ENCODE data around the gene DIO2. TPM values are rescaled to one million over a fixed set of nuclear protein-coding genes. Genes with fewer than 3 reads are reported as not detected.

Gene DIO2
- polyA plus RNA-seq, 1 donor (not counting 4 experiments of a cell fraction or from before 2014, with no cell fraction given), result 0.22 TPM

GRCh38 chr14:80213602-80214001 lies 2.3 kb upstream of the DIO2 start:
- no peak overlapping the region for H3K9ac ChIP-seq (ENCODE audit: control insufficient read depth, extremely low read depth, insufficient read depth, low read length)
- TF ChIP-seq EZH2 (IDR thresholded peaks at IDR 0.05; ENCODE audit: low read length), result no peak
- TF ChIP-seq, protein P1, sequence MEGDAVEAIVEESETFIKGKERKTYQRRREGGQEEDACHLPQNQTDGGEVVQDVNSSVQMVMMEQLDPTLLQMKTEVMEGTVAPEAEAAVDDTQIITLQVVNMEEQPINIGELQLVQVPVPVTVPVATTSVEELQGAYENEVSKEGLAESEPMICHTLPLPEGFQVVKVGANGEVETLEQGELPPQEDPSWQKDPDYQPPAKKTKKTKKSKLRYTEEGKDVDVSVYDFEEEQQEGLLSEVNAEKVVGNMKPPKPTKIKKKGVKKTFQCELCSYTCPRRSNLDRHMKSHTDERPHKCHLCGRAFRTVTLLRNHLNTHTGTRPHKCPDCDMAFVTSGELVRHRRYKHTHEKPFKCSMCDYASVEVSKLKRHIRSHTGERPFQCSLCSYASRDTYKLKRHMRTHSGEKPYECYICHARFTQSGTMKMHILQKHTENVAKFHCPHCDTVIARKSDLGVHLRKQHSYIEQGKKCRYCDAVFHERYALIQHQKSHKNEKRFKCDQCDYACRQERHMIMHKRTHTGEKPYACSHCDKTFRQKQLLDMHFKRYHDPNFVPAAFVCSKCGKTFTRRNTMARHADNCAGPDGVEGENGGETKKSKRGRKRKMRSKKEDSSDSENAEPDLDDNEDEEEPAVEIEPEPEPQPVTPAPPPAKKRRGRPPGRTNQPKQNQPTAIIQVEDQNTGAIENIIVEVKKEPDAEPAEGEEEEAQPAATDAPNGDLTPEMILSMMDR (optimal IDR thresholded peaks at IDR 0.05 in 1 of 3, IDR thresholded peaks at IDR 0.05 in 1 of 3, conservative IDR thresholded peaks at IDR 0.05 in 1 of 3; ENCODE audit: extremely low read depth in 1 of 3, insufficient read depth in 2 of 3, low read length in 3 of 3), result peak; percentile 67 to 88 (median 69)
- no peaks in the 10 kb centered on the region for H4K20me1 ChIP-seq (ENCODE audit: control insufficient read depth, extremely low read depth, insufficient read depth, low read length)
- H3K9me1 ChIP-seq (ENCODE audit: control insufficient read depth, extremely low read depth, insufficient read depth, low read length), result no peaks in the 10 kb centered on the region
- no peak for DNase-seq (ENCODE audit: low read depth, low spot score)
- H3K4me1 ChIP-seq (ENCODE audit: control insufficient read depth, extremely low read depth, insufficient read depth, low read length), result no peaks in the 10 kb centered on the region
- dilution Hi-C loops (cut with MboI; ENCODE audit: extremely low pct_ligation_motif_present, low sequenced_read_pairs), result no loop called here
- no peak overlapping the region for H3K27ac ChIP-seq (ENCODE audit: control insufficient read depth, insufficient read depth, low read length)
- no peaks in the 10 kb centered on the region for H3K9me3 ChIP-seq (ENCODE audit: control insufficient read depth, low read depth, low read length)
- peaks cover 3% of the 10 kb centered on the region for H3K27me3 ChIP-seq (ENCODE audit: control insufficient read depth, extremely low read depth, insufficient read depth, low read length)
- H2AFZ ChIP-seq (ENCODE audit: control insufficient read depth, low read length), result no peak overlapping the region
- no peaks in the 10 kb centered on the region for H3K79me2 ChIP-seq (ENCODE audit: control insufficient read depth, insufficient read depth, low read length)
- no peak overlapping the region for H3K4me2 ChIP-seq (ENCODE audit: control insufficient read depth, extremely low read depth, insufficient read depth, low read depth, low read length)
- H3K4me3 ChIP-seq (ENCODE audit: control insufficient read depth in 2 of 3, extremely low read depth in 1 of 3, insufficient read depth in 2 of 3, low read depth in 1 of 3, low read length in 3 of 3), result no peak overlapping the region
- no peaks in the 10 kb centered on the region for H3K36me3 ChIP-seq (ENCODE audit: control insufficient read depth in 2 of 2, extremely low read depth in 1 of 2, insufficient read depth in 2 of 2, low read length in 2 of 2)
- no peak for FAIRE-seq

GRCh38 chr14:80212023-80212397 lies 706 bp upstream of the DIO2 start:
- peak overlapping the region; percentile 61 for H3K4me2 ChIP-seq (ENCODE audit: control insufficient read depth, extremely low read depth, insufficient read depth, low read depth, low read length)
- H3K9me3 ChIP-seq (ENCODE audit: control insufficient read depth, low read depth, low read length), result no peaks in the 10 kb centered on the region
- dilution Hi-C loops (cut with MboI; ENCODE audit: extremely low pct_ligation_motif_present, low sequenced_read_pairs), result no loop called here
- H3K9ac ChIP-seq (ENCODE audit: control insufficient read depth, extremely low read depth, insufficient read depth, low read length), result no peak overlapping the region
- peak overlapping the region; percentile 69 for H2AFZ ChIP-seq (ENCODE audit: control insufficient read depth, low read length)
- no peak overlapping the region for H3K27ac ChIP-seq (ENCODE audit: control insufficient read depth, insufficient read depth, low read length)
- no peaks in the 10 kb centered on the region for H3K36me3 ChIP-seq (ENCODE audit: control insufficient read depth in 2 of 2, extremely low read depth in 1 of 2, insufficient read depth in 2 of 2, low read length in 2 of 2)
- H3K4me3 ChIP-seq (ENCODE audit: control insufficient read depth in 2 of 3, extremely low read depth in 1 of 3, insufficient read depth in 2 of 3, low read depth in 1 of 3, low read length in 3 of 3), result peak overlapping the region; percentile 1 to 41 (median 4)
- no peaks in the 10 kb centered on the region for H4K20me1 ChIP-seq (ENCODE audit: control insufficient read depth, extremely low read depth, insufficient read depth, low read length)
- H3K27me3 ChIP-seq (ENCODE audit: control insufficient read depth, extremely low read depth, insufficient read depth, low read length), result peaks cover 3% of the 10 kb centered on the region
- no peaks in the 10 kb centered on the region for H3K79me2 ChIP-seq (ENCODE audit: control insufficient read depth, insufficient read depth, low read length)
- H3K4me1 ChIP-seq (ENCODE audit: control insufficient read depth, extremely low read depth, insufficient read depth, low read length), result no peaks in the 10 kb centered on the region
- no peaks in the 10 kb centered on the region for H3K9me1 ChIP-seq (ENCODE audit: control insufficient read depth, extremely low read depth, insufficient read depth, low read length)
- no peak for DNase-seq (ENCODE audit: low read depth, low spot score)
- no peak for TF ChIP-seq EZH2 (IDR thresholded peaks at IDR 0.05; ENCODE audit: low read length)
- TF ChIP-seq, protein P1 (optimal IDR thresholded peaks at IDR 0.05 in 1 of 3, IDR thresholded peaks at IDR 0.05 in 1 of 3, conservative IDR thresholded peaks at IDR 0.05 in 1 of 3; ENCODE audit: extremely low read depth in 1 of 3, insufficient read depth in 2 of 3, low read length in 3 of 3), result no peak
- FAIRE-seq, result no peak

All from keratinocyte (primary cell).